Panc1 (cell line): ENCODE results near the gene GALNT11. TPM values are rescaled to one million over a fixed set of nuclear protein-coding genes. Genes with fewer than 3 reads are reported as not detected.

Experiments
- ATAC-seq: fragments of 200-7000 bp; cut with Tn5 transposase; 2 replicates; pipeline ENCODE4 v1.9.1; 2020; ENCODE audit warnings: mild to moderate bottlenecking, moderate library complexity
- BruUV-seq: library from RNA; stranded (reverse); fragments of 400-500 nt; replicated peaks from 2 replicates; lab custom pipeline; 2021; lab: Mats Ljungman, UMichigan
- CTCF ChIA-PET: fragments of 300-600 bp; sonication (Branson Sonifier 250); formaldehyde crosslinking; loops from one replicate; lab custom pipeline; 2022; ENCODE audit warnings: antibody characterized with exemption; lab: Charles Lee
- POLR2A ChIA-PET: fragments of 300-600 bp; sonication (Branson Sonifier 250); formaldehyde crosslinking; loops from one replicate; lab custom pipeline; 2022; ENCODE audit warnings: antibody characterized with exemption; lab: Charles Lee
- DNase-seq: peaks from one replicate; pipeline ENCODE4 v3.0.0-alpha.2; 2010; ENCODE audit warnings: low read depth, low spot score
- H3K27ac ChIP-seq: 2 replicates; pipeline ENCODE4 v1.5.1; 2011; ENCODE audit warnings: mild to moderate bottlenecking, low read length, inconsistent platforms
- H3K27me3 ChIP-seq: fragments of 200-500 bp; sonication (Bioruptor generic); 2 replicates; pipeline ENCODE4 v1.6.0; 2014; ENCODE audit warnings: low read length, inconsistent platforms; ENCODE audit not compliant: control insufficient read depth, insufficient read depth
- H3K36me3 ChIP-seq: fragments of 200-500 bp; sonication (Bioruptor generic); 2 replicates; pipeline ENCODE4 v1.5.1; 2014; ENCODE audit warnings: inconsistent platforms, mild to moderate bottlenecking, low read length, moderate library complexity; ENCODE audit not compliant: control insufficient read depth, insufficient read depth
- H3K4me1 ChIP-seq: 2 replicates; pipeline ENCODE4 v1.5.1; 2011; ENCODE audit warnings: inconsistent platforms, mild to moderate bottlenecking, low read length, moderate library complexity; ENCODE audit not compliant: control insufficient read depth, insufficient read depth
- H3K4me3 ChIP-seq, 2 experiments: 2 replicates each; pipeline ENCODE4 v1.5.1; 2011 to 2012; ENCODE audit warnings: low read depth in 2 of 2, low read length in 2 of 2, mild to moderate bottlenecking in 2 of 2, inconsistent platforms in 1 of 2, moderate library complexity in 1 of 2
- H3K9me3 ChIP-seq: fragments of 200-500 bp; sonication (Bioruptor generic); 2 replicates; pipeline ENCODE4 v1.5.1; 2014; ENCODE audit warnings: low read depth, mild to moderate bottlenecking, inconsistent platforms, low read length, moderate library complexity; ENCODE audit not compliant: control insufficient read depth, insufficient read depth
- POLR2AphosphoS5 ChIP-seq: IDR thresholded peaks from 2 replicates; pipeline ENCODE4 v1.6.1; 2012; ENCODE audit warnings: mild to moderate bottlenecking, low read depth, low read length, moderate library complexity
- SIN3A ChIP-seq: IDR thresholded peaks from 2 replicates; pipeline ENCODE4 v1.6.1; 2012; ENCODE audit warnings: low read depth, mild to moderate bottlenecking, low read length, moderate library complexity, borderline replicate concordance; ENCODE audit not compliant: insufficient read depth
- TCF7L2 ChIP-seq: IDR thresholded peaks from 2 replicates; pipeline ENCODE4 v1.6.1; 2011; ENCODE audit warnings: mild to moderate bottlenecking, low read depth, low read length, inconsistent platforms
- in situ Hi-C: cut with HindIII; loops from 2 replicates; pipeline ENCODE4 v1.10.0; 2016; ENCODE audit warnings: low sequenced_read_pairs, low pct_unique_long_range_greater_than_20kb
- intact Hi-C: fragments of 100-400 bp; cut with micrococcal nuclease; formaldehyde crosslinking; loops from one replicate; pipeline ENCODE4 v1.10.0; 2022; ENCODE audit not compliant: unreplicated experiment
- total RNA-seq: library from RNA; stranded (reverse); gene quantifications from one replicate; pipeline ENCODE4 v1.2.1, GENCODE V29; 2021; ENCODE audit not compliant: unreplicated experiment
- TF ChIP-seq, protein P1 (sequence below), 2 experiments: IDR thresholded peaks; 2 replicates each; pipeline ENCODE4 v1.6.1; 2011 to 2012; ENCODE audit warnings: low read depth in 2 of 2, control low read depth in 1 of 2, low read length in 1 of 2, mild to moderate bottlenecking in 1 of 2, moderate library complexity in 1 of 2; ENCODE audit not compliant: insufficient read depth in 1 of 2
- TF ChIP-seq, protein P2 (sequence below): fragments of 450-650 bp; IDR thresholded peaks from 2 replicates; pipeline ENCODE4 v1.5.1; 2017; ENCODE audit warnings: mild to moderate bottlenecking

The GALNT11 gene
- total RNA-seq, 1 experiment from 2014 or later: 48.7 TPM

DNA sequence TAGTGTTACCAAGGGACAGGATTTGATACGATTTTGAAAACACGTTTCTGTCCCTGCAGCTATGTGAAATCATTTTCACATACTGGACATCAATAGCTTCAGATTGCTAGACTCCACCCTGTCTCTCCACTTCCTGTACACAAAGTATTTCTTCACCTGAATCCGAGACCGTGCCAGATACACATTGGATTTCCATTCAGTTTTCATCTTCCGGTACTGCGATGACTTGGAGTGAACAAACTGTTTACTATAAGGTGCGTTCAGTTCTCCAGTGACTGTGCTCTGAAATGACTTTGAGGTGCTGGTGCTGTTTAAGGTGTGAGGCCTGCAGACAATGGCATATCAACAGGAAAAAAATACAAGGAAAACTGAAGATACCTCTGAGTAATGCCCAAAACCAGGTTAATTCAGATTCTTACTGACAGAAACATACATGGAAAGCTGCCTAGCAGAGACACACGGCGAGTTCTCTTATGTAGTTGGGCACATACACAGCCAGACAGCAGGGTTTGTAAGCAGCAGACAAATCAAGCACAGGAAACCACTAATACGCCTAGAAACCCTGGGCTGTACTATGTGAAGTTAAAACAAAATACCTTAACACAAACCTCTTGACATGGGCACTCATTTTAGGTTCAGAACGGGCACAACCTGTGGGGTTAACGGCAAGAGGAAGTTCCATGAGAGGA, 119.2 kb downstream of the GALNT11 start:
- POLR2A ChIA-PET: no interaction called here
- TF ChIP-seq TCF7L2: no peak
- DNase-seq: no peak
- BruUV-seq: no TSS peak
- H3K27ac ChIP-seq: no peak overlapping the region
- no peak overlapping the region for H3K4me3 ChIP-seq
- no peaks in the 10 kb centered on the region for H3K27me3 ChIP-seq
- intact Hi-C loops (no loop called here), in situ Hi-C loops (no loop called here)
- H3K4me1 ChIP-seq: no peaks in the 10 kb centered on the region
- peaks cover 15% of the 10 kb centered on the region for H3K36me3 ChIP-seq
- no peaks in the 10 kb centered on the region for H3K9me3 ChIP-seq
- no peak for ATAC-seq
- CTCF ChIA-PET: no interaction called here

DNA sequence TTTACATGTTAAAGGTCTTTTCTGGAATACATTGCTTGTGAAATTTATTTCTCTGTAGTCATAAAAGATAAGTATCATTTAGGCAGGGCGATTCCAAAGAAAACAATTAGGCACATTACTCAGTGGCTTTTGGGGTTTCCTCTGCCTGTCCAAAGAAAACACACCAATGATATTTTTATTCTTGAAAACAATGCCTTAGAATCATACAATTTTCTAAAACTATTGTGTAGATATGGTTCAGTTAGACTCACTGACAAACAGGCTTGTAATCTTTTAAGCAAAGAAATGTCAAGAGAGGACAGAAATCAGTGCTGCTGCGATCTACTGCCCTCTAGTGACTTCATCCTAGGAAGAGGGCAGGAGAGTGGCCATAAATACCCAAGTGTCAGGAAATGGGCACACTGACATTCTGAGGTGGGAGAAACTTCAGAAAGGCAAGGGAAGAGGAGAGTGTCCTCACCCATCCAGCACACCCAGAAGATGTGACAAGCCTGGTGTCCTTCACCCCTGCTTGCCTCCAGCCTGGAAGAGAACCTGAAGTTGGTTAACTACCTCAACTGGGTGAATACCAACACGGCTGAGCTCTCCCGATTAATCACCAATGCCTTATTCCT, 120.5 kb downstream of the GALNT11 start:
- TF ChIP-seq, protein P1, sequence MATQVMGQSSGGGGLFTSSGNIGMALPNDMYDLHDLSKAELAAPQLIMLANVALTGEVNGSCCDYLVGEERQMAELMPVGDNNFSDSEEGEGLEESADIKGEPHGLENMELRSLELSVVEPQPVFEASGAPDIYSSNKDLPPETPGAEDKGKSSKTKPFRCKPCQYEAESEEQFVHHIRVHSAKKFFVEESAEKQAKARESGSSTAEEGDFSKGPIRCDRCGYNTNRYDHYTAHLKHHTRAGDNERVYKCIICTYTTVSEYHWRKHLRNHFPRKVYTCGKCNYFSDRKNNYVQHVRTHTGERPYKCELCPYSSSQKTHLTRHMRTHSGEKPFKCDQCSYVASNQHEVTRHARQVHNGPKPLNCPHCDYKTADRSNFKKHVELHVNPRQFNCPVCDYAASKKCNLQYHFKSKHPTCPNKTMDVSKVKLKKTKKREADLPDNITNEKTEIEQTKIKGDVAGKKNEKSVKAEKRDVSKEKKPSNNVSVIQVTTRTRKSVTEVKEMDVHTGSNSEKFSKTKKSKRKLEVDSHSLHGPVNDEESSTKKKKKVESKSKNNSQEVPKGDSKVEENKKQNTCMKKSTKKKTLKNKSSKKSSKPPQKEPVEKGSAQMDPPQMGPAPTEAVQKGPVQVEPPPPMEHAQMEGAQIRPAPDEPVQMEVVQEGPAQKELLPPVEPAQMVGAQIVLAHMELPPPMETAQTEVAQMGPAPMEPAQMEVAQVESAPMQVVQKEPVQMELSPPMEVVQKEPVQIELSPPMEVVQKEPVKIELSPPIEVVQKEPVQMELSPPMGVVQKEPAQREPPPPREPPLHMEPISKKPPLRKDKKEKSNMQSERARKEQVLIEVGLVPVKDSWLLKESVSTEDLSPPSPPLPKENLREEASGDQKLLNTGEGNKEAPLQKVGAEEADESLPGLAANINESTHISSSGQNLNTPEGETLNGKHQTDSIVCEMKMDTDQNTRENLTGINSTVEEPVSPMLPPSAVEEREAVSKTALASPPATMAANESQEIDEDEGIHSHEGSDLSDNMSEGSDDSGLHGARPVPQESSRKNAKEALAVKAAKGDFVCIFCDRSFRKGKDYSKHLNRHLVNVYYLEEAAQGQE (IDR thresholded peaks at IDR 0.05; ENCODE audit: insufficient read depth in 1 of 2, low read depth in 2 of 2, low read length in 1 of 2): no peak
- TF ChIP-seq SIN3A: no peak
- TF ChIP-seq TCF7L2: no peak
- TF ChIP-seq, protein P2, sequence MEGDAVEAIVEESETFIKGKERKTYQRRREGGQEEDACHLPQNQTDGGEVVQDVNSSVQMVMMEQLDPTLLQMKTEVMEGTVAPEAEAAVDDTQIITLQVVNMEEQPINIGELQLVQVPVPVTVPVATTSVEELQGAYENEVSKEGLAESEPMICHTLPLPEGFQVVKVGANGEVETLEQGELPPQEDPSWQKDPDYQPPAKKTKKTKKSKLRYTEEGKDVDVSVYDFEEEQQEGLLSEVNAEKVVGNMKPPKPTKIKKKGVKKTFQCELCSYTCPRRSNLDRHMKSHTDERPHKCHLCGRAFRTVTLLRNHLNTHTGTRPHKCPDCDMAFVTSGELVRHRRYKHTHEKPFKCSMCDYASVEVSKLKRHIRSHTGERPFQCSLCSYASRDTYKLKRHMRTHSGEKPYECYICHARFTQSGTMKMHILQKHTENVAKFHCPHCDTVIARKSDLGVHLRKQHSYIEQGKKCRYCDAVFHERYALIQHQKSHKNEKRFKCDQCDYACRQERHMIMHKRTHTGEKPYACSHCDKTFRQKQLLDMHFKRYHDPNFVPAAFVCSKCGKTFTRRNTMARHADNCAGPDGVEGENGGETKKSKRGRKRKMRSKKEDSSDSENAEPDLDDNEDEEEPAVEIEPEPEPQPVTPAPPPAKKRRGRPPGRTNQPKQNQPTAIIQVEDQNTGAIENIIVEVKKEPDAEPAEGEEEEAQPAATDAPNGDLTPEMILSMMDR: peak; percentile 83
- Histone ChIP-seq H3K4me3 (no peak overlapping the region), H3K27me3 (no peaks in the 10 kb centered on the region), H3K27ac (no peak overlapping the region), H3K4me1 (no peaks in the 10 kb centered on the region), H3K36me3 (peaks cover 14% of the 10 kb centered on the region), H3K9me3 (no peaks in the 10 kb centered on the region)
- peak; percentile 18 for DNase-seq
- intact Hi-C loops: no loop called here
- ATAC-seq: peak; percentile 85
- no TSS peak for BruUV-seq
- ChIA-PET POLR2A (no interaction called here), CTCF (no interaction called here)
- in situ Hi-C loops: no loop called here

DNA sequence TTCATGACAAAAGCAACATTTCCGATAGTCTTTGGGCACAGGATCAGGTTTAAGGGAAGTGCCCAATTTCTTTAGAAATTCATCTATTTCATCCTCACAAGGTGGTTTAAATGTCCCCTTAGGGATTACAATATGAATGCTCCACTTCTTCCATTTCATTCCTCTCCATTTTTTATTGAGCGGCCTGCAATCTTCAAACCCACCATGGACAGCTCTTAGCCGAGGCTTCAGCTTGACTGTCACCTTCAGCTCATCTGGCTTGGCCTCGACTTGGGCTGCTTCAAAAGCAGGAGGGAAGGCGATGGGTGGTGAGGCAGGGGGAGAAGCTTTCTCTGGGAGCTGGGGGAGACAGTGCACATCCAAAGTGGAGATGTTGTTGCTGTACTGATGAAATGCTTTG, 123.2 kb downstream of the GALNT11 start:
- Histone ChIP-seq H3K27me3 (no peaks in the 10 kb centered on the region), H3K4me3 (no peak overlapping the region), H3K4me1 (no peaks in the 10 kb centered on the region), H3K9me3 (no peaks in the 10 kb centered on the region), H3K36me3 (peaks cover 18% of the 10 kb centered on the region), H3K27ac (no peak overlapping the region)
- intact Hi-C loops (no loop called here), in situ Hi-C loops (no loop called here)
- CTCF ChIA-PET: no interaction called here
- TF ChIP-seq TCF7L2 (no peak), SIN3A (no peak), POLR2AphosphoS5 (no peak)
- TF ChIP-seq, protein P1 (IDR thresholded peaks at IDR 0.05; ENCODE audit: insufficient read depth in 1 of 2, low read depth in 2 of 2, low read length in 1 of 2): no peak
- TF ChIP-seq, protein P2: no peak
- POLR2A ChIA-PET: no interaction called here
- no TSS peak for BruUV-seq
- DNase-seq (no peak), ATAC-seq (no peak)
